ENCODE data around the gene SBF2.

The SBF2 gene

GRCh38 chr11:10328314-10329098, 34.5 kb upstream of the SBF2 start:
- TF ChIP-seq CTCF (IDR thresholded peaks at IDR 0.05; ENCODE audit: low read depth, low read length), result no peak
- H3K4me3 ChIP-seq (ENCODE audit: low read depth, low read length), result no peak overlapping the region
- DNase-seq (ENCODE audit: low read depth, low spot score), result peak; percentile 87
- in situ Hi-C loops (cut with HindIII; ENCODE audit: low sequenced_read_pairs), result no loop called here

GRCh38 chr11:10327254-10327653, 33.2 kb upstream of the SBF2 start:
- in situ Hi-C loops (cut with HindIII; ENCODE audit: low sequenced_read_pairs), result no loop called here
- DNase-seq (ENCODE audit: low read depth, low spot score), result peak; percentile 31
- TF ChIP-seq CTCF (IDR thresholded peaks at IDR 0.05; ENCODE audit: low read depth, low read length), result no peak
- H3K4me3 ChIP-seq (ENCODE audit: low read depth, low read length), result no peak overlapping the region

- TF ChIP-seq CTCF (IDR thresholded peaks at IDR 0.05; ENCODE audit: low read depth, low read length), result no peak
- H3K4me3 ChIP-seq (ENCODE audit: low read depth, low read length), result no peak overlapping the region
- DNase-seq (ENCODE audit: low read depth, low spot score), result peak; percentile 76
- in situ Hi-C loops (cut with HindIII; ENCODE audit: low sequenced_read_pairs), result no loop called here
Measured at GRCh38 chr11:10326012-10326964, 32.3 kb upstream of the SBF2 start.

GRCh38 chr11:10325277-10326011, 31.4 kb upstream of the SBF2 start:
- peak; percentile 96 for DNase-seq (ENCODE audit: low read depth, low spot score)
- no peak overlapping the region for H3K4me3 ChIP-seq (ENCODE audit: low read depth, low read length)
- no peak for TF ChIP-seq CTCF (IDR thresholded peaks at IDR 0.05; ENCODE audit: low read depth, low read length)
- in situ Hi-C loops (cut with HindIII; ENCODE audit: low sequenced_read_pairs), result no loop called here

GRCh38 chr11:10324474-10324873, 30.5 kb upstream of the SBF2 start:
- DNase-seq (ENCODE audit: low read depth, low spot score), result no peak
- H3K4me3 ChIP-seq (ENCODE audit: low read depth, low read length), result no peak overlapping the region
- in situ Hi-C loops (cut with HindIII; ENCODE audit: low sequenced_read_pairs), result no loop called here
- TF ChIP-seq CTCF (IDR thresholded peaks at IDR 0.05; ENCODE audit: low read depth, low read length), result no peak

- in situ Hi-C loops (cut with HindIII; ENCODE audit: low sequenced_read_pairs), result no loop called here
- no peak for TF ChIP-seq CTCF (IDR thresholded peaks at IDR 0.05; ENCODE audit: low read depth, low read length)
- H3K4me3 ChIP-seq (ENCODE audit: low read depth, low read length), result no peak overlapping the region
- peak; percentile 63 for DNase-seq (ENCODE audit: low read depth, low spot score)
Measured at GRCh38 chr11:10323793-10324170, 29.8 kb upstream of the SBF2 start.

Data from astrocyte of the spinal cord (primary cell).